A673 (cell line): Measurements from ENCODE around the gene FRMD1. TPM values are rescaled to one million over a fixed set of nuclear protein-coding genes. Genes with fewer than 3 reads are reported as not detected.

Source experiments
- BruUV-seq: library from RNA; stranded (reverse); fragments of 400-500 nt; replicated peaks from 2 replicates; lab custom pipeline; 2021; lab: Mats Ljungman, UMichigan
- CTCF ChIA-PET: fragments of 300-600 bp; sonication (Branson Sonifier 250); formaldehyde crosslinking; loops from one replicate; lab custom pipeline; 2022; ENCODE audit warnings: antibody characterized with exemption; lab: Charles Lee
- POLR2A ChIA-PET: fragments of 300-600 bp; sonication (Branson Sonifier 250); formaldehyde crosslinking; loops from one replicate; lab custom pipeline; 2022; ENCODE audit warnings: antibody characterized with exemption; ENCODE audit not compliant: low non-redundant PET; lab: Charles Lee
- DNase-seq: peaks from one replicate; pipeline ENCODE4 v3.0.0-alpha.2; 2015; ENCODE audit warnings: low spot score
- H3K27ac ChIP-seq: fragments of 200-600 bp; sonication (generic); 2 replicates; pipeline ENCODE4 v1.5.1; 2016; ENCODE audit warnings: mixed run types, low read depth, mild to moderate bottlenecking, mixed read lengths, antibody characterized with exemption, low read length; ENCODE audit not compliant: poor library complexity, severe bottlenecking
- H3K27me3 ChIP-seq: fragments of 200-600 bp; sonication (generic); replicated peaks from 2 replicates; pipeline ENCODE4 v1.6.1; 2017; ENCODE audit warnings: mixed run types, low read depth, mild to moderate bottlenecking, mixed read lengths, antibody characterized with exemption, low read length; ENCODE audit not compliant: insufficient read depth, poor library complexity
- H3K36me3 ChIP-seq: fragments of 200-600 bp; sonication (generic); 2 replicates; pipeline ENCODE4 v1.6.1; 2016; ENCODE audit warnings: mixed run types, mild to moderate bottlenecking, mixed read lengths, antibody characterized with exemption, low read length; ENCODE audit not compliant: insufficient read depth, poor library complexity, severe bottlenecking
- H3K4me1 ChIP-seq: fragments of 200-600 bp; sonication (generic); 2 replicates; pipeline ENCODE4 v1.6.1; 2017; ENCODE audit warnings: mixed run types, mild to moderate bottlenecking, mixed read lengths, antibody characterized with exemption, low read length; ENCODE audit not compliant: insufficient read depth, poor library complexity, severe bottlenecking
- H3K4me3 ChIP-seq: fragments of 200-600 bp; sonication (generic); 2 replicates; pipeline ENCODE4 v1.5.1; 2016; ENCODE audit warnings: low read depth, mixed run types, mild to moderate bottlenecking, mixed read lengths, low read length; ENCODE audit not compliant: poor library complexity, severe bottlenecking
- H3K9me3 ChIP-seq: fragments of 200-600 bp; sonication (generic); 2 replicates; pipeline ENCODE4 v1.6.1; 2016; ENCODE audit warnings: mixed run types, low read depth, mild to moderate bottlenecking, mixed read lengths, antibody characterized with exemption, low read length; ENCODE audit not compliant: poor library complexity, severe bottlenecking
- EZH2 ChIP-seq: fragments of 200-600 bp; sonication (generic); IDR thresholded peaks from 2 replicates; pipeline ENCODE4 v1.6.1; 2017; ENCODE audit warnings: borderline replicate concordance, low read depth, mild to moderate bottlenecking, mixed read lengths, antibody characterized with exemption, low read length; ENCODE audit not compliant: poor library complexity, severe bottlenecking
- intact Hi-C: fragments of 100-400 bp; cut with micrococcal nuclease; formaldehyde crosslinking; loops from one replicate; pipeline ENCODE4 v1.10.0; 2022; ENCODE audit not compliant: unreplicated experiment
- total RNA-seq: library from RNA; stranded (reverse); gene quantifications from 2 replicates; pipeline ENCODE4 v1.2.3, GENCODE V29; 2021
- TF ChIP-seq, protein P1 (sequence below): fragments of 300-800, 200-600 bp; sonication (generic); conservative IDR thresholded peaks from 2 replicates; pipeline ENCODE4 v1.5.1; 2017; ENCODE audit warnings: low read depth, mild to moderate bottlenecking, antibody characterized with exemption, low read length, moderate library complexity, mixed read lengths

FRMD1 gene
- total RNA-seq, 1 experiment from 2014 or later: not detected

- DNase-seq: no peak
- intact Hi-C loops: no loop called here
- Histone ChIP-seq H3K9me3 (no peaks in the 10 kb centered on the region), H3K27me3 (no peaks in the 10 kb centered on the region), H3K4me3 (no peak overlapping the region), H3K36me3 (no peaks in the 10 kb centered on the region), H3K27ac (no peak overlapping the region), H3K4me1 (no peaks in the 10 kb centered on the region)
- BruUV-seq: no TSS peak
- no peak for TF ChIP-seq EZH2
- TF ChIP-seq, protein P1, sequence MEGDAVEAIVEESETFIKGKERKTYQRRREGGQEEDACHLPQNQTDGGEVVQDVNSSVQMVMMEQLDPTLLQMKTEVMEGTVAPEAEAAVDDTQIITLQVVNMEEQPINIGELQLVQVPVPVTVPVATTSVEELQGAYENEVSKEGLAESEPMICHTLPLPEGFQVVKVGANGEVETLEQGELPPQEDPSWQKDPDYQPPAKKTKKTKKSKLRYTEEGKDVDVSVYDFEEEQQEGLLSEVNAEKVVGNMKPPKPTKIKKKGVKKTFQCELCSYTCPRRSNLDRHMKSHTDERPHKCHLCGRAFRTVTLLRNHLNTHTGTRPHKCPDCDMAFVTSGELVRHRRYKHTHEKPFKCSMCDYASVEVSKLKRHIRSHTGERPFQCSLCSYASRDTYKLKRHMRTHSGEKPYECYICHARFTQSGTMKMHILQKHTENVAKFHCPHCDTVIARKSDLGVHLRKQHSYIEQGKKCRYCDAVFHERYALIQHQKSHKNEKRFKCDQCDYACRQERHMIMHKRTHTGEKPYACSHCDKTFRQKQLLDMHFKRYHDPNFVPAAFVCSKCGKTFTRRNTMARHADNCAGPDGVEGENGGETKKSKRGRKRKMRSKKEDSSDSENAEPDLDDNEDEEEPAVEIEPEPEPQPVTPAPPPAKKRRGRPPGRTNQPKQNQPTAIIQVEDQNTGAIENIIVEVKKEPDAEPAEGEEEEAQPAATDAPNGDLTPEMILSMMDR: no peak
- ChIA-PET POLR2A (no interaction called here), CTCF (no interaction called here)
These were observed 21.2 kb upstream of the FRMD1 start for GRCh38 chr6:168100011-168100802.

DNA sequence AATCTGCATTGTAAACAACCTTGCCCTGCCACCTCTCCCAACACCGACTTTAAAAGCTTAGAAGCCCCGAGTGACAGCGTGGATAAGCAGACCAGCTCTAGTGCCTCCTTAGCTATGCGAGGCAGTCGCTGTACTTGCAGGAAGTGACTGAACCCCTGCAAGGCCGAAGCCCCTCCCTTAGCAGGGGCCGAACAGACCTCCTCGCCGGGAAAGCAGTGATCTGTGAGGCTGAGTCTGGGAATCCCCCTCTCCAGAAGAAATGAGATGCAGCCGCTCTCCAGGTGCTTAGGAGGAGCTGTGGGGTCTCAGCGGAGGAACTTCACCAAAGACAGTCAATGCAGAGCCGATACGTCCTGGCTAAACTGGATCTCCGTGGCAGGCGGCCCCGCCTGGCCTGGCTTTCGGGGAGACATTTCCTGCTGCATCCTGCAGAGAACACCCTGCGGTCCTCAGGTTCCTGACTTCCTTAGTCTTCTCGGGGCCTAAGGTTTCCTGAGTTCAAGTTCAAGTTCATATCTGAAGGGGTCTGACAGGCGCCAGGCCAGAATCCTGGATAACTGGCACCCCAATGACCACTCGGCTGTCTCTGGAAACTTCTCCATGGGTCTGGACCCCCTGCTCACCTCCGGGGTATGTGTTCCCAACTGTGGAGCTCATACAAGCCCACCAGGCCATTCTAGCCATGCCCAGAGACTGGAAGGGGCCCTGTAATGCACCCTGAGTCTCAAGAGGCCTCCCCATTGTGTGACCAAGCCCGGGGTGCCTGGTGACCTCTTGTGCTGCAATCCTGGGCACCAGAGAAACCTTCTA lies 20.4 kb upstream of the FRMD1 start:
- no peaks in the 10 kb centered on the region for H3K36me3 ChIP-seq
- no peak overlapping the region for H3K27ac ChIP-seq
- ChIA-PET CTCF (no interaction called here), POLR2A (interaction anchor here (0.5 to 0.6 kb wide), 2 partner anchors 146 to 283 kb away, joined by 3 to 8 read pairs; no protein-coding TSS in a partner anchor)
- H3K4me1 ChIP-seq: no peaks in the 10 kb centered on the region
- no TSS peak for BruUV-seq
- no peaks in the 10 kb centered on the region for H3K27me3 ChIP-seq
- H3K4me3 ChIP-seq: no peak overlapping the region
- no peak for TF ChIP-seq EZH2
- TF ChIP-seq, protein P1: no peak
- intact Hi-C loops: no loop called here
- DNase-seq: no peak
- H3K9me3 ChIP-seq: no peaks in the 10 kb centered on the region

DNA sequence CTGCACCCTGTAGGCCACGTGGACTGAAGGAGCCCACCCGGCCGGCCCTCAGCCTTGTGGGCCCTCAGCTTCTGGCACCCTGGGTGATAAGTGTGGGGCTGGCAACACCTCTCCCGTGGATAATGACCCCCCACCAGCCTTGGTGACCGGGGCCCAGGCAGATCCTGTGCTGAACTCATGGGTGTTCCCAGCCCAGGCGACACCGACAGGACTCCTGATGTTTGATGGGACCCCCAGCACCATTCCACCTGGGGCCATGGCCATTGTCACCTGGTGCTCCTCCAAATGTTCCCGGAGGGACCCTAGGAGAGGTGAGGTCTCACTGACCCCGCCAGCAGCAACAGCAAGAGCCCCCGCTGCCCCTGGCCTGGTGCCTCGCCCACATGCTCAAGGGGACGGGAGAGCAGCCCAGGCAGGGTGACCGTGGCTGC lies 19.4 kb upstream of the FRMD1 start:
- no TSS peak for BruUV-seq
- Histone ChIP-seq H3K27ac (no peak overlapping the region), H3K27me3 (no peaks in the 10 kb centered on the region), H3K9me3 (no peaks in the 10 kb centered on the region), H3K36me3 (no peaks in the 10 kb centered on the region), H3K4me1 (no peaks in the 10 kb centered on the region), H3K4me3 (no peak overlapping the region)
- ChIA-PET POLR2A (interaction anchor here (0.6 kb wide), 1 partner anchor 282 kb away, joined by 8 read pairs; no protein-coding TSS in a partner anchor), CTCF (no interaction called here)
- DNase-seq: no peak
- intact Hi-C loops: no loop called here
- no peak for TF ChIP-seq EZH2
- TF ChIP-seq, protein P1: no peak
